Fibroblast of pulmonary artery (primary cell): Measurements from ENCODE around the gene BCL7C.
A peak's percentile ranks its signal among the peaks of the same experiment; 100 is the strongest.
"Not testable (repeated sequence)": the region's sequence is repeated elsewhere in the genome, so short reads cannot be mapped to it uniquely, and the experiment has no call there.

Source experiments
- DNase-seq: peaks from one replicate; pipeline ENCODE4 v3.0.0-alpha.2; 2010; ENCODE audit warnings: low read depth
- H3K4me3 ChIP-seq: replicated peaks from 2 replicates; pipeline ENCODE4 v1.5.1; 2011; ENCODE audit warnings: low read depth, mild to moderate bottlenecking, control low read depth, low read length, moderate library complexity
- CTCF ChIP-seq: IDR thresholded peaks from 2 replicates; pipeline ENCODE4 v1.5.1; 2011; ENCODE audit warnings: mild to moderate bottlenecking, control low read depth, low read length, inconsistent platforms; ENCODE audit errors: missing control alignments

BCL7C gene

GRCh38 chr16:30874821-30875717 is 18.8 kb downstream of the BCL7C start:
- peak; percentile 92 for DNase-seq
- peak overlapping the region; percentile 87 for H3K4me3 ChIP-seq
- no peak for TF ChIP-seq CTCF

- TF ChIP-seq CTCF: no peak
- peak overlapping the region; percentile 87 for H3K4me3 ChIP-seq
- DNase-seq: no peak
These were observed 19.5 kb downstream of the BCL7C start for GRCh38 chr16:30874244-30874820.

DNA sequence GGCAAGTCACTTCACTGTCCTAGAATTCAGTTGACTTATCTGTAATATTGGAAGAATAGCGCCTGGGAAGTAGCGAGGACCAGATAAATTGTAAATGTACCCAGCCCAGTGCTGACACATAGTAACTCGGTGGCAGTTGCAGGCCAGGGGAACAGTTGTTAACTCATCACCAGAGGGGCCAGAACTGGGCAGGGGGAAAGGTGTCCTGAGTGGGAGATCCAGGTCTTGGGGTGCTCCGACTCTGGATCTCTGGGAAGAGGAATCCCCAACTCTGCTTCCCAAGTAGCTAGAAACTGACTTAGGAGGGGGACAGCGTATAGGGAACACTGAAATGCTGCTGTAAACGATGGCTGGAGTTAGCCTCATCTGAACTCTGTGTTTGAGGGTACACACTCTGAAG is 23.0 kb downstream of the BCL7C start:
- DNase-seq: no peak
- TF ChIP-seq CTCF: no peak
- H3K4me3 ChIP-seq: no peak overlapping the region

GRCh38 chr16:30867747-30868146 is 26.1 kb downstream of the BCL7C start:
- H3K4me3 ChIP-seq: no peak overlapping the region

DNA sequence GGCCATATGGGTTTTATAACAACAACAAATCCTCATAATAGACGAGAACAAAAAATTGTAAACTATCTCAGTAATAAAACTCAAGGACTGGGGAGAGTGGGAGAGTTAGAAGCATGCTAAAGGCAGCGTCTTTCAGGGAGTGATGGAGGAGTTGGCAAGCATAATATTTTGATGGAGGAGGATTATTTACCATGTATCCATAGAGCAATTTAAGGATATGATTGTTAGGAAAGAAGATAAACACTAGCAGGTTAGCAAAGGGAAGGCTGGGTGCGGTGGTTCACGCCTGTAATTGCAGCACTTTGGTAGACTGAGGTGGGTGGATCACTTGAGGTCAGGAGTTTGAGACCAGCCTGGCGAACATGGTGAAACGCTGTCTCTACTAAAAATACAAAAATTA is 27.8 kb downstream of the BCL7C start:
- DNase-seq: no peak
- no peak overlapping the region for H3K4me3 ChIP-seq
- TF ChIP-seq CTCF: no peak

More at GRCh38 chr16:30867747-30868146, 26.1 kb downstream of the BCL7C start:
- peak; percentile 15 for DNase-seq
- peak; percentile 26 for TF ChIP-seq CTCF

DNA sequence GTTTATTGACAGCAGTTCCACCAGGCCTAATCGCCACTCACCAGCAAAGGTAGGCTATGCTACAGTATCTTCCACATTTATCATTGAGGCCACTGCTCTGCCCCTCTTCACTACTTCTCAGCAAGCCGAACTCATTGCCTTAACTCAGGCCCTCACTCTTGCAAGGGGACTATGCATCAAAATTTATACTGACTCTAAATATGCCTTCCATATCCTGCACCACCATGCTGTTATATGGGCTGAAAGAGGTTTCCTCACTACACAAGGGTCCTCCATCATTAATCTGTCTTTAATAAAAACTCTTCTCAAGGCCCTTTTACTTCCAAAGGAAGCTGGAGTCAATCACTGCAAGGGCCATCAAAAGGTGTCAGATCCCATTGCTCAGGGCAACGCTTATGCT is 30.7 kb downstream of the BCL7C start:
- not testable (repeated sequence) for DNase-seq

DNA sequence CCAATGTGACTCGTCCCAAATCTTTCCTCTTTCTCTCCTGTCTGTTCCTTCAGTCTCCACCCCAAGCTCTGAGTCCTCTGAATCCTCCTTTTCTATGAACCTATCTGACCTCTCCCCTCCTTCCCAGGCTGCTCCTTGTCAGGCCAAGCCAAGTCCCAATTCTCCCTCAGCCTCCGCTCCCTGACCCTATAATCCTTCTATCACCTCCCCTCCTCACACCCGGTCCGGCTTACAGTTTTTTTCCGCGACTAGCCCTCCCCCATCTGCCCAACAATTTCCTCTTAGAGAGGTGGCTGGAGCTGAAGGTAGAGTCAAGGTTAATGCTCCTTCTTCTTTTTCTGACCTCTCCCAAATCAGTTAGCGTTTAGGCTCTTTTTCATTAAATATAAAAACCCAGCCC is 33.1 kb downstream of the BCL7C start:
- DNase-seq: not testable (repeated sequence)

More for the DNA sequence above, 30.7 kb downstream of the BCL7C start:
- H3K4me3 ChIP-seq: not testable (repeated sequence)

More for the DNA sequence above, 33.1 kb downstream of the BCL7C start:
- not testable (repeated sequence) for H3K4me3 ChIP-seq
